ENCODE data around the gene COG3.

COG3 gene

GRCh38 chr13:45446181-45446580, 18.6 kb upstream of the COG3 start:
- DNase-seq (ENCODE audit: low spot score): no peak

- no peak for DNase-seq (ENCODE audit: low spot score)
Observed at GRCh38 chr13:45447050-45447661, 17.6 kb upstream of the COG3 start.

- no peak for DNase-seq (ENCODE audit: low spot score)
Observed at GRCh38 chr13:45448965-45449559, 15.7 kb upstream of the COG3 start.

- no peak for DNase-seq (ENCODE audit: low spot score)
Observed at GRCh38 chr13:45451282-45451681, 13.5 kb upstream of the COG3 start.

GRCh38 chr13:45454204-45454603, 10.5 kb upstream of the COG3 start:
- no peak for DNase-seq (ENCODE audit: low spot score)

GRCh38 chr13:45456196-45456972, 8.4 kb upstream of the COG3 start:
- DNase-seq (ENCODE audit: low spot score): no peak

- no peak for DNase-seq (ENCODE audit: low spot score)
Observed at GRCh38 chr13:45464141-45464686, 525 bp upstream of the COG3 start.

- DNase-seq (ENCODE audit: low spot score): no peak
Observed at GRCh38 chr13:45466359-45466758, 1.6 kb downstream of the COG3 start.

GRCh38 chr13:45468635-45469034, 3.9 kb downstream of the COG3 start:
- no peak for DNase-seq (ENCODE audit: low spot score)

- no peak for DNase-seq (ENCODE audit: low spot score)
Observed at GRCh38 chr13:45472171-45472705, 7.5 kb downstream of the COG3 start.

- no peak for DNase-seq (ENCODE audit: low spot score)
Observed at GRCh38 chr13:45473627-45474026, 8.9 kb downstream of the COG3 start.

- no peak for DNase-seq (ENCODE audit: low spot score)
Observed at GRCh38 chr13:45474584-45475454, 10.1 kb downstream of the COG3 start.

GRCh38 chr13:45479661-45480060, 14.9 kb downstream of the COG3 start:
- DNase-seq (ENCODE audit: low spot score): no peak

GRCh38 chr13:45481688-45482087, 16.9 kb downstream of the COG3 start:
- no peak for DNase-seq (ENCODE audit: low spot score)

GRCh38 chr13:45482571-45483173, 17.9 kb downstream of the COG3 start:
- no peak for DNase-seq (ENCODE audit: low spot score)

GRCh38 chr13:45487604-45488003, 22.9 kb downstream of the COG3 start:
- no peak for DNase-seq (ENCODE audit: low spot score)

GRCh38 chr13:45490068-45490467, 25.3 kb downstream of the COG3 start:
- no peak for DNase-seq (ENCODE audit: low spot score)

GRCh38 chr13:45492538-45492937, 27.8 kb downstream of the COG3 start:
- no peak for DNase-seq (ENCODE audit: low spot score)

GRCh38 chr13:45496942-45497341, 32.2 kb downstream of the COG3 start:
- DNase-seq (ENCODE audit: low spot score): no peak

GRCh38 chr13:45500492-45501174, 35.9 kb downstream of the COG3 start:
- no peak for DNase-seq (ENCODE audit: low spot score)

GRCh38 chr13:45501175-45501526, 36.4 kb downstream of the COG3 start:
- no peak for DNase-seq (ENCODE audit: low spot score)
